NCI-H2081 (cell line): Measurements from ENCODE around the gene WDCP.
"Not testable (repeated sequence)": the region's sequence is repeated elsewhere in the genome, so short reads cannot be mapped to it uniquely, and the experiment has no call there.

Source experiments
- DNase-seq, 2 experiments: peaks; one replicate each; lab custom pipeline; 2025; lab: John Stamatoyannopoulos, UW

Gene WDCP

GRCh38 chr2:24046930-24047702 lies at the start of gene WDCP:
WDCP (minus strand) TSS chr2:24047391; CDS start chr2:24039494, 7,897 bp downstream.
- DNase-seq, result peak; percentile 99 to 100

DNA sequence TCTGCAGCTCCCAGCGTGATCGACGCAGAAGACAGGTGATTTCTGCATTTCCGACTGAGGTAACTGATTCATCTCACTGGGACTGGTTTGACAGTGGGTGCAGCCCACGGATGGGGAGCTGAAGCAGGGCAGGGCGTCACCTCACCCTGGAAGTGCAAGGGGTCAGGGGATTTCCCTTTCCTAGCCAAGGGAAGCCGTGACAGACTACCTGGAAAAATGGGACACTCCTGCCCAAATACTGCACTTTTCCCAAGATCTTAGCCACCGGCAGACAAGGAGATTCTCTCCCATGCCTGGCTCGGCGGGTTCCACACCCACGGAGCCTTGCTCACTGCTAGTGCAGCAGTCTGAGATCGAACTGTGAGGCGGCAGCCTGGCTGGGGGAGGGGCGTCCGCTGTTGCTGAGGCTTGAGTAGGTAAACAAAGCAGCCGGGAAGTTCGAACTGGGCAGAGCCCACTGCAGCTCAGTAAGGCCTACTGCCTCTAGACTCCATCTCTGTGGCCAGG lies 48.0 kb upstream of the WDCP start:
- DNase-seq, result not testable (repeated sequence)

GRCh38 chr2:24093270-24093669 lies 46.1 kb upstream of the WDCP start:
- not testable (repeated sequence) for DNase-seq

DNA sequence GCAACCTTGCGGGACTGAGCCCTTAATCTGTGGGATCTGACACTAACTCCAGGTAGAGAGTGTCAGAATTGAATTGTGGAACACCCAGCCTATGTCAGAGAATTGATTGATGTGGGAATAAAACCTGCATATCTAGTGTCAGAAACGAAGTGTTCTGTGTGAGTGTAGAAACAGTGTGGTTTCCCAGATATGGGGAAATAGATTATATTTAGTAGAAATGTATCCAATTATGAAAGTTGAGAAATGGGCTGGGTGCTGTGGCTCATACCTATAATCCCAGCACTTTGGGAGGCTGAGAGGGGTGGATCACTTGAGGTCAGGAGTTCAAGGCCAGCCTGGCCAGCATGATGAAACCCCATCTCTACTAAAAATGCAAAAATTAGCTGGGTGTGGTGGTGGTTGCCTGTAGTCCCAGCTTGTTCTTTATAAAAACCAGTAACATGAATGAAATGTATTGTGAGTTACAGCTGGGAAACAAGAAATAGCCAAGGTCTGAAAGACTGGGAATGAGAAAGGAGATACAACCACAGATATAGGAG lies 41.7 kb upstream of the WDCP start:
- DNase-seq, result no peak

DNA sequence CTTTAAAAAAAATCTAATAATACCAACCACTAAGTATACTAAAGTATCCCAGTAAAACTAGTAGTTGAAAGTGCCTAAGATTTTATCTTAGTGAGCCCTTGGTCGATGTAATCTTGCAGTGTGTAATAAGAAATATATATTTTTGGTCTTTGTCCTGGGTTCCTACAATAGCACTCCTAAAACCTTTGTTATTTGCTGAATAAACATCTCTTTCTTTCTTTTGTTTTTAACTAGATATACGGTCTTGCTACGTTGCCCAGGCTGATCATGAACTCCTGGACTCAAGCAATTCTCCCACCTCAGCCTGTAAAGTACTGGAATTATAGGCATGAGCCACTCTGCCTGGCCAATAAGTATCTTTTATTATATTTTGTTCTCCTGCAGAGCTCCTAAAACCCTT lies 39.8 kb upstream of the WDCP start:
- no peak for DNase-seq

- no peak for DNase-seq
Observed at GRCh38 chr2:24086241-24086640, 39.0 kb upstream of the WDCP start.

- no peak for DNase-seq
Observed at GRCh38 chr2:24085200-24085489, 38.0 kb upstream of the WDCP start.

- peak; percentile 83 to 86 for DNase-seq
Observed at GRCh38 chr2:24084386-24085199, 37.4 kb upstream of the WDCP start, which contains the start of gene TP53I3. TP53I3 (minus strand) TSS chr2:24084834; CDS start chr2:24084326, 508 bp downstream.

DNA sequence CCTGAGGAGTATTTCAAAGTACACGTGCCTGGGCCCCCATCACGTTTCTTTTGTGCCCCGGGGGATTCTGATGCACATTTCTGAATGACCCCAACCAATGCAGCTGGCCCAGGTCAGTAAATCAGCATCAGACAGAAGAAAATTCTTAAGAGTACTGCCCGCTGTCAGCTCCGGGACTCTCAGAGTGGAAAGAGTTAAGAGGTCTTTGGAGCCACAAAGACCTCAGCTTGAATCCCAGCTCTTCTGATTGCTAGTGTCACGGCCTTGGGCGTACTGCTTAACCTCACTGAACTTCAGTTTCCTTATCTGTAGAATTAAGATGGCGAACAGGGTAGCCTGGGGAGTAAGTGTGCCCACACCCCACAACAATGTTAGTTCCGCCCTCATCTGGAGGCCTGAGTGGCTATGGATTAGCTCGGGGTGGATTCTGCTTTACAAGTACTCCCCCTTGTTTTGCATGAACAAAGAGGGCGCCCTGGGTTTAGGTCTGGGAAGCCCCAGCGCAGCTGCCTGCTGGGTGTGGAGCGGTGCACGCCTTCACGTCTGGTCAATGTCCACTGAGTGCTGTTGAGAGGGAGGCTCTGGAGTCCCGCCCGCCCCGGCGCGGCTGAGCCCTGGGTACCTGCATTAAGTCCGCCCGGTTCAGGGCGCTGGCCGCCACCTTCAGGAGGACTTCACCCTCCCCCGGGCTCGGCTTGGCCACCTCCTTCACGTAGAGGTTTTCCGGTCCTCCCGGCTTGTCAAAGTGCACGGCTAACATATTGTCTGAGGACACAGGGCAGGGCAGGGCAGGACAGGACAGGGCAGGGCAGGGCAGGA lies 36.6 kb upstream of the WDCP start:
- DNase-seq, result peak; percentile 80 to 87

DNA sequence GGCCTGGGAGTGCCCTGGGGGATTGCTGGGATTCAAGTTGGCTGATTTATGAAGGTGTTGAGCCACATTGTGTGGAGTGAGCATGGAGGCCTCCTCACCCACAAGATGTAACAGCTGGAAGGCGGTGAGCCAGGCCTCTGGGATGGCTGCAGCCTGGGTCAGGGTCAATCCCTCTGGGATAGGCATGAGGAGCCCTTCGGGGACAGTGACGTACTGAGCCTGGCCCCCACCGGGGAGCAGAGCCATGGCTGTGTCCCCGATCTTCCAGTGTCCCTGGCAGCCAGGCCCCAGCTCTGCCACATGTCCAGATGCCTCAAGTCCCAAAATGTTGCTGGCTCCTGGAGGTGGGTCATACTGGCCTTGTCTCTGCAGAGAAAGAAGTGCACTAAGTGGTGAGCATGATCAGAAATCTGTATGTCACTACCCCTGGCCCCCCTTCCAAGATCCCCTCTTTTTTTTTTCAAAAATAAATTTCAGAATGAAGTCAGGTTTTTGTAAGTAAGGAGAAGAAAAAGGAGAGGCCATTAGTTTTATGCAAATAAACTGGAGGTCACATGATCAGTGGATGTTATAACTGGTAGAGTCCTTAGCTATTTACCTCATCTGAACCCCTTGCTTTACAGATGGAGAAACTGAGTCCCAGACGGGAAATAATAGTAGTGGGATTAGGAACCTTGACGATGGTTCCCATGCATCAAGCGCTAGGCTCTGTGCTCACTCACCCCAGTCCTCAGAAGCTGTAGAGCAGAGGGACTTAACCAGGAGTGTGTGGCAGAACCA lies 35.8 kb upstream of the WDCP start:
- DNase-seq, result no peak

DNA sequence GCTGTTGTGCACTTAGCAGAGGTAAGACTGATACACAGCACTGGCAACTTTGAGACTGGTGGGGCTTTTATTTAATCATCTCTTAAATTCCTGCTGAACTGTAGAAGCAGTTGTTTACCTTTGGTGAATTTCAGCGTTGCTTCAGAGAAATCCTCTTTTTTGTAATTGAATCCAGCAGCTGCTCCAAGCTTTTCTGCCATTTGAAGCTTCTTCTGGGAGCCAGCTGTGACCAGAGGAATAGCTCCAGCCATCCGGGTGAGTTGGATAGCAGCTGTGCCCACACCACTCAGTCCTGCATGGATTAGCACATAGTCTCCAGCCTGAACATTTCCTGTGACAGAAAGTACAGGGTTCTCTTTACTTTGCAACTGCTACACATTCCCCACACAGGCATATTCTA lies 33.5 kb upstream of the WDCP start:
- no peak for DNase-seq

DNA sequence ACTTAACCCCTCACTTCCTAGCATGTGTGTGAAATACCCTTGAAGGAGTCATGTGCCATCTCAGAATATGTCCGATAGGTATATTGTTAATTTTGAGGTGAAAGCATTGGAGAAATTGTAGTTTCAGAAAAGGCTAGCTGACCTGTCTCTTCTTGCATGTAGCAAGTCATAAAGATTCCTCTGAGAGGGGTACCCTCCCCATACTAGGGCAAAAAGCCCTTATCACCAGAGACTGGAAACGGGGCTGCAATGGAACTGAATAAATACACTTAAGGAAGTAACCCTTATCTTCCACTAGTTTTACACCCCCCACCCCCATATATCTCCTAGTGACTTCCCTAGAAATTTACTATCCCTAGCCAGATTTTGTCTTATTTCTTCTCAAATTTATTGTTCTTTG lies 30.7 kb upstream of the WDCP start:
- no peak for DNase-seq

DNA sequence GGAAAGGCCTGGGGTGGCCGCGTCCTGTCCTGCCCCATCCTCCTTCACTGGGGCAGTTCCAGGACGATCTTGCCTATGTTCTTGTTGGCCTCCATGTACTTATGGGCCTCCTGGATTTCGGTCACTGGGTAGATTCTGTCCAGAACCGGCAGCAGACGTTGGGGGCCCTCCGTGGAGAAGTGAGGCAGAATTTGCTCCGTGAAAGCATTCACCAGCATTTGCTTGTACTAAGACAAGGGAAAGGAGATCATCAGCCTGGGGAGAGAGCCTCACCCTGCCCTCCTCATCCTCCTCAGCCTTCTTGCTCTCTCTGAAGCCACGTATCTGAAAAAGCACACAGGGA lies 30.3 kb upstream of the WDCP start:
- no peak for DNase-seq

GRCh38 chr2:24076849-24077534 lies 29.8 kb upstream of the WDCP start:
- DNase-seq, result no peak

DNA sequence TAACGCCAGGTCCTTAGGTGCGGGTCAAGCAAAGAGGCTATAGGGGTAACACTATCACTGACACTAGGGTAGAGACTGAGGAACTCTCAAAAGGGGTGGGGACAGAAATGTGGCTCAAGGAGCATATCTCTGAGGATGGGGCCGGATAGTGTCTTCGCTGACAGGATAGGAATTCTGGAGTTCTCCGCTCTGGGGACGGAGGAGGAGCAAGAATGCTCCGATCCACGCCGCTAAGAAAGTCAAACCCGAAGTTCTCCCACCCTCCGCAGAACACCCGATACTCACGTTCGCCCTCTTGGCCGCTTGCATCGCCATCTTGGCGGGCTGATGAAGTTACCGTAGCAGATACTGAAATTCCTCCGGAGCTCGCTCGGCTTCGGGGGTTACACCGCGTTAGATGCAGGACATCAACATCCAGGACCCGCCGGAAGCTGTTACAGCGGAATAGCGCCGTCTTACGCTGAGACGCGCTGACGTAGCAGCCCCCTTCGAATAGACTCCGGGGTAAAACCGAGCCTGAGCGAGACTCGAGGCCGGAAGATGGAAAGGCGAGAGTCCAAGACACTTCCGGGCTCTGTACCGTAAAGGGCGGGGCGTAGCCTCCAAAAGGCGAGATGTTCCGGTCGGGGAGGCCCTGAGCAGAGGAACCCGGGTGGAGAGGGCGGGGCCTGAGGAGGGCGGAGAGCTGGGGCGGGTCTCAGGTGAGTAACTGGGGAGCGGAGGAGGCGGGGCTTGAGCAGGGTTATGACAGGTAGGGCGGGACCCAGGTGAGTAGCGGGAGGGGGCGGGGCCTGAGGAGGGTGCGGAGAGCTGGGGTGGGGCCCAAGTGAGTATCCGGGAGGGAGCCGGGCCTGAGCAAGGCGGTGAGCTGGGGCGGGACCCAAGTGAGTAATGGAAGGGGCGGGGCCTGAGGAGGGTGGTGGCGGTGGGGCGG lies 29.0 kb upstream of the WDCP start, which contains the start of gene SF3B6:
Gene SF3B6 (minus strand): TSS at position 412 of the 934 bp plus-strand sequence. CDS start 97 bp downstream, at position 315.
- DNase-seq, result peak; percentile 100

- DNase-seq, result no peak
Observed at GRCh38 chr2:24075259-24075658, 28.1 kb upstream of the WDCP start.

- no peak for DNase-seq
Observed at GRCh38 chr2:24073816-24074215, 26.6 kb upstream of the WDCP start.

- no peak for DNase-seq
Observed at GRCh38 chr2:24072259-24072658, 25.1 kb upstream of the WDCP start.

GRCh38 chr2:24065341-24065740 lies 18.1 kb upstream of the WDCP start:
- no peak for DNase-seq
